Breast epithelium (tissue), 3 donors: ENCODE results near the gene CDS2.

Source experiments
- CTCF ChIP-seq, 3 donors: fragments of 450-650 bp; IDR thresholded peaks; one replicate each; pipeline ENCODE4 v1.5.1; 2016 to 2017; ENCODE audit warnings: antibody characterized with exemption in 3 of 3, mild to moderate bottlenecking in 3 of 3, moderate library complexity in 3 of 3
- POLR2A ChIP-seq: fragments of 450-650 bp; IDR thresholded peaks from one replicate; pipeline ENCODE4 v1.6.1; 2016; ENCODE audit warnings: antibody characterized with exemption, mild to moderate bottlenecking, moderate library complexity
- POLR2AphosphoS5 ChIP-seq, 3 donors: sonication (generic); formaldehyde crosslinking; IDR thresholded peaks; one replicate each; pipeline ENCODE4 v1.6.1; 2017; ENCODE audit warnings: antibody characterized with exemption in 3 of 3

- TF ChIP-seq CTCF (IDR thresholded peaks at IDR 0.05) (no peak), POLR2AphosphoS5 (IDR thresholded peaks at IDR 0.05) (no peak), POLR2A (no peak)
These were observed 86.2 kb downstream of the CDS2 start for GRCh38 chr20:5212907-5213487.
